IMR-90 (cell line): ENCODE data around the gene EXOC6B. TPM values are rescaled to one million over a fixed set of nuclear protein-coding genes. Genes with fewer than 3 reads are reported as not detected.

Experiments used
- ATAC-seq: fragments of 200-7000 bp; cut with Tn5 transposase; 2 replicates; pipeline ENCODE4 v1.9.1; 2020; ENCODE audit warnings: low read depth, mild to moderate bottlenecking, moderate library complexity
- BruUV-seq: library from RNA; stranded (reverse); fragments of 400-500 nt; replicated peaks from 2 replicates; lab custom pipeline; 2021; lab: Mats Ljungman, UMichigan
- CTCF ChIA-PET: fragments of 300-600 bp; formaldehyde crosslinking; extraction: SDS; loops from one replicate; lab custom pipeline; 2021; ENCODE audit warnings: antibody characterized with exemption; lab: Yijun Ruan, JAX
- POLR2A ChIA-PET: fragments of 300-600 bp; sonication (Branson Sonifier 250); formaldehyde crosslinking; loops from one replicate; lab custom pipeline; 2022; ENCODE audit warnings: antibody characterized with exemption; ENCODE audit not compliant: unreplicated experiment; lab: Charles Lee
- DNase-seq: peaks from one replicate; pipeline ENCODE4 v3.0.0; 2013
- H2AFZ ChIP-seq: replicated peaks from 2 replicates; pipeline ENCODE3; 2013; ENCODE audit warnings: low read length, mild to moderate bottlenecking; ENCODE audit not compliant: poor library complexity
- H2AK5ac ChIP-seq: 2 replicates; pipeline ENCODE4 v1.6.1; 2013; ENCODE audit warnings: low read depth, low read length, inconsistent platforms
- H2AK9ac ChIP-seq: replicated peaks from 2 replicates; pipeline ENCODE3; 2013; ENCODE audit warnings: mild to moderate bottlenecking, low read depth, low read length, moderate library complexity; ENCODE audit not compliant: poor library complexity
- H2BK120ac ChIP-seq: 2 replicates; pipeline ENCODE4 v1.6.1; 2013; ENCODE audit warnings: low read depth, low read length, inconsistent platforms
- H2BK15ac ChIP-seq: 3 replicates; pipeline ENCODE4 v1.6.1; 2013; ENCODE audit warnings: low read depth, low read length, inconsistent platforms
- H2BK20ac ChIP-seq: 2 replicates; pipeline ENCODE4 v1.6.1; 2013; ENCODE audit warnings: low read depth, mild to moderate bottlenecking, inconsistent platforms, low read length, moderate library complexity
- H2BK5ac ChIP-seq: 2 replicates; pipeline ENCODE4 v1.6.1; 2013; ENCODE audit warnings: mild to moderate bottlenecking, low read depth, low read length, inconsistent platforms; ENCODE audit not compliant: poor library complexity, severe bottlenecking
- H3K14ac ChIP-seq: replicated peaks from 2 replicates; pipeline ENCODE4 v1.6.1; 2013; ENCODE audit warnings: low read depth, low read length, inconsistent platforms
- H3K18ac ChIP-seq: 2 replicates; pipeline ENCODE4 v1.6.1; 2013; ENCODE audit warnings: low read depth, low read length, control low read depth
- H3K23ac ChIP-seq: 2 replicates; pipeline ENCODE4 v1.6.1; 2013; ENCODE audit warnings: low read depth, low read length, inconsistent platforms
- H3K27ac ChIP-seq: 2 replicates; pipeline ENCODE4 v1.5.1; 2013; ENCODE audit warnings: mild to moderate bottlenecking, control low read depth, low read length; ENCODE audit not compliant: insufficient read depth
- H3K27me3 ChIP-seq: 2 replicates; pipeline ENCODE4 v1.6.1; 2013; ENCODE audit warnings: low read length; ENCODE audit not compliant: control insufficient read depth, insufficient read depth
- H3K36me3 ChIP-seq: 2 replicates; pipeline ENCODE4 v1.6.1; 2013; ENCODE audit warnings: low read length, mixed read lengths; ENCODE audit not compliant: control insufficient read depth, insufficient read depth
- H3K4ac ChIP-seq: 2 replicates; pipeline ENCODE4 v1.6.1; 2013; ENCODE audit warnings: low read depth, low read length, inconsistent platforms
- H3K4me1 ChIP-seq: 2 replicates; pipeline ENCODE4 v1.6.1; 2013; ENCODE audit warnings: low read length, mixed read lengths; ENCODE audit not compliant: control insufficient read depth, insufficient read depth
- H3K4me2 ChIP-seq: 2 replicates; pipeline ENCODE4 v1.6.1; 2013; ENCODE audit warnings: low read depth, mild to moderate bottlenecking, control low read depth, low read length, moderate library complexity
- H3K4me3 ChIP-seq: 2 replicates; pipeline ENCODE4 v1.5.1; 2013; ENCODE audit warnings: low read depth, mild to moderate bottlenecking, control low read depth, low read length, moderate library complexity; ENCODE audit not compliant: insufficient read depth
- H3K56ac ChIP-seq: 2 replicates; pipeline ENCODE4 v1.6.1; 2013; ENCODE audit warnings: low read length, inconsistent platforms; ENCODE audit not compliant: insufficient read depth; ENCODE audit errors: extremely low read depth
- H3K79me1 ChIP-seq, 2 experiments: 2 replicates each; pipeline ENCODE4 v1.6.1; 2013; ENCODE audit warnings: low read length in 2 of 2, inconsistent platforms in 1 of 2, low read depth in 1 of 2
- H3K9ac ChIP-seq: 2 replicates; pipeline ENCODE4 v1.6.1; 2013; ENCODE audit warnings: low read depth, low read length, control low read depth
- H3K9me1 ChIP-seq: 2 replicates; pipeline ENCODE4 v1.6.1; 2013; ENCODE audit warnings: low read length, inconsistent platforms; ENCODE audit not compliant: insufficient read depth
- H3K9me3 ChIP-seq: 2 replicates; pipeline ENCODE4 v1.6.1; 2013; ENCODE audit warnings: low read length; ENCODE audit not compliant: control insufficient read depth, insufficient read depth
- H4K20me1 ChIP-seq: 2 replicates; pipeline ENCODE4 v1.6.1; 2013; ENCODE audit warnings: low read length, inconsistent platforms; ENCODE audit not compliant: insufficient read depth
- H4K5ac ChIP-seq: 2 replicates; pipeline ENCODE4 v1.6.1; 2013; ENCODE audit warnings: mild to moderate bottlenecking, low read depth, low read length, control low read depth
- H4K8ac ChIP-seq, 2 experiments: 2 replicates each; pipeline ENCODE4 v1.6.1; 2013; ENCODE audit warnings: low read depth in 2 of 2, low read length in 2 of 2, control low read depth in 1 of 2, inconsistent platforms in 1 of 2
- H4K91ac ChIP-seq: 2 replicates; pipeline ENCODE4 v1.6.1; 2013; ENCODE audit warnings: low read depth, low read length, inconsistent platforms; ENCODE audit not compliant: insufficient read depth
- BHLHE40 ChIP-seq: fragments of 150-350 bp; IDR thresholded peaks from 2 replicates; pipeline ENCODE4 v1.6.1; 2016; ENCODE audit warnings: mild to moderate bottlenecking, low read depth, low read length
- CEBPB ChIP-seq: IDR thresholded peaks from 2 replicates; pipeline ENCODE4 v1.6.1; 2012; ENCODE audit warnings: low read depth, low read length, improper control_type of control experiment
- CHD1 ChIP-seq: IDR thresholded peaks from 2 replicates; pipeline ENCODE4 v1.6.1; 2012; ENCODE audit warnings: low read depth, low read length, improper control_type of control experiment
- FOS ChIP-seq: fragments of 150-350 bp; IDR thresholded peaks from 2 replicates; pipeline ENCODE4 v1.6.1; 2016; ENCODE audit warnings: low read depth, low read length
- MAFK ChIP-seq: IDR thresholded peaks from 2 replicates; pipeline ENCODE4 v1.6.1; 2012; ENCODE audit warnings: low read depth, low read length, improper control_type of control experiment
- MAZ ChIP-seq: IDR thresholded peaks from 2 replicates; pipeline ENCODE4 v1.6.1; 2012; ENCODE audit warnings: low read depth, mild to moderate bottlenecking, low read length, improper control_type of control experiment, moderate library complexity, borderline replicate concordance
- MXI1 ChIP-seq: IDR thresholded peaks from 2 replicates; pipeline ENCODE4 v1.6.1; 2012; ENCODE audit warnings: low read depth, mild to moderate bottlenecking, low read length, moderate library complexity, borderline replicate concordance
- NFE2L2 ChIP-seq: fragments of 150-350 bp; IDR thresholded peaks from 2 replicates; pipeline ENCODE4 v1.6.1; 2016; ENCODE audit warnings: low read depth, mild to moderate bottlenecking, low read length
- POLR2A ChIP-seq: IDR thresholded peaks from 2 replicates; pipeline ENCODE4 v1.6.1; 2012; ENCODE audit warnings: mild to moderate bottlenecking, low read depth, low read length
- RAD21 ChIP-seq: IDR thresholded peaks from 2 replicates; pipeline ENCODE4 v1.6.1; 2012; ENCODE audit warnings: low read length, improper control_type of control experiment
- RCOR1 ChIP-seq: IDR thresholded peaks from 2 replicates; pipeline ENCODE4 v1.6.1; 2012; ENCODE audit warnings: mild to moderate bottlenecking, low read length, improper control_type of control experiment; ENCODE audit not compliant: insufficient replicate concordance
- RFX5 ChIP-seq: IDR thresholded peaks from 2 replicates; pipeline ENCODE4 v1.8.0; 2012; ENCODE audit warnings: low read depth, mild to moderate bottlenecking, low read length, moderate library complexity
- dilution Hi-C: fragments of 300-500 bp; cut with HindIII; formaldehyde crosslinking; loops from one replicate; pipeline ENCODE4 v1.14.3; 2018; ENCODE audit warnings: low sequenced_read_pairs; ENCODE audit not compliant: unreplicated experiment
- in situ Hi-C: fragments of 300-500 bp; cut with MboI; formaldehyde crosslinking; loops from 3 replicates; pipeline ENCODE4 v1.14.3; 2019; ENCODE audit warnings: low sequenced_read_pairs, inconsistent platforms, mixed read lengths
- intact Hi-C: fragments of 100-400 bp; cut with micrococcal nuclease; formaldehyde crosslinking; loops from 2 replicates; pipeline ENCODE4 v1.10.0; 2022
- polyA plus RNA-seq, 3 experiments: library from polyadenylated mRNA; depleted of rRNA; stranded (reverse); fragments of >200 nt; gene quantifications; 2 replicates each; pipeline ENCODE4 v1.2.3, GENCODE V29; 2012; ENCODE audit warnings: low replicate concordance in 1 of 3
- total RNA-seq: library from RNA; depleted of rRNA; stranded (reverse); fragments of >200 nt; gene quantifications from 2 replicates; pipeline ENCODE4 v1.2.3, GENCODE V29; 2012
- TF ChIP-seq, protein P1 (sequence below): fragments of 150-350 bp; IDR thresholded peaks from 2 replicates; pipeline ENCODE4 v1.6.1; 2017; ENCODE audit warnings: mild to moderate bottlenecking, antibody characterized with exemption, low read length, low read depth
- TF ChIP-seq, protein P2 (sequence below): conservative IDR thresholded peaks from 2 replicates; pipeline ENCODE4 v1.5.1; 2012; ENCODE audit warnings: mild to moderate bottlenecking, low read depth, low read length, improper control_type of control experiment
- TF ChIP-seq, protein P3 (sequence below): fragments of 150-350 bp; IDR thresholded peaks from 2 replicates; pipeline ENCODE4 v1.6.1; 2016; ENCODE audit warnings: low read depth, mild to moderate bottlenecking, low read length, moderate library complexity, borderline replicate concordance

The EXOC6B gene
- total and polyA plus RNA-seq, 2 of the 4 experiments (the other 2 are of a cell fraction), result 10.2 to 29.4 TPM

DNA sequence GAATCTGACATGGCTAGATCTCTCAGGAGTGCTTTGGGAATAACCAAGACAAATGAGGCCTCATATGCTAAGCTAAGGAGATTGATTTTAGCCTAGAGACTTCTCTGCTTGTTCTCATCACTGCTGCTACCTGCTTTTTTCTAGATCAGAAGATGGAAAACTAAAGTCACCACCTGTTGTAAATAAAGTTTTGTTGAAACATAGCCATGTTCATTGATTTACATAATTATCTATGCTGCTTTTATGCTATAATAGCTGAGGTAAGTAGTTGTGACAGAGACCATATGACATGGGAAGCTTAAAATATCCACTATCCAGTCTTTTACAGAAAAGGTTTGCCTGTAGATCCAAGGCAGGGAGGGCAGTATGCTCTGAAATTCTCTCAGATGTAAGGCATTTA is 632.1 kb downstream of the EXOC6B start:
- intact Hi-C loops, result no loop called here

More for the DNA sequence above, 632.1 kb downstream of the EXOC6B start:
- Histone ChIP-seq H2BK15ac (no peak overlapping the region), H2AFZ (no peak overlapping the region), H2BK5ac (no peak overlapping the region), H3K14ac (no peak overlapping the region), H3K9ac (no peak overlapping the region), H3K4me3 (no peak overlapping the region), H3K4me1 (no peaks in the 10 kb centered on the region), H4K91ac (no peak overlapping the region), H3K9me1 (peaks cover 5% of the 10 kb centered on the region; the same call in 1 of the 2 replicates), H4K5ac (no peak overlapping the region), H3K4ac (no peak overlapping the region), H2AK5ac (no peak overlapping the region), H3K9me3 (no peaks in the 10 kb centered on the region), H2BK20ac (no peak overlapping the region), H2BK120ac (no peak overlapping the region), H3K36me3 (no peaks in the 10 kb centered on the region), H3K4me2 (no peak overlapping the region), H2AK9ac (no peak overlapping the region), H3K27ac (no peak overlapping the region), H3K27me3 (no peaks in the 10 kb centered on the region), H3K18ac (no peak overlapping the region), H3K56ac (no peak overlapping the region), H4K20me1 (no peaks in the 10 kb centered on the region), H3K23ac (no peak overlapping the region), H3K79me1 (no peaks in the 10 kb centered on the region), H4K8ac (no peak overlapping the region)
- ChIA-PET CTCF (no interaction called here), POLR2A (no interaction called here)
- DNase-seq (no peak), ATAC-seq (no peak)
- in situ Hi-C loops, result no loop called here
- BruUV-seq, result no TSS peak
- TF ChIP-seq, protein P1, sequence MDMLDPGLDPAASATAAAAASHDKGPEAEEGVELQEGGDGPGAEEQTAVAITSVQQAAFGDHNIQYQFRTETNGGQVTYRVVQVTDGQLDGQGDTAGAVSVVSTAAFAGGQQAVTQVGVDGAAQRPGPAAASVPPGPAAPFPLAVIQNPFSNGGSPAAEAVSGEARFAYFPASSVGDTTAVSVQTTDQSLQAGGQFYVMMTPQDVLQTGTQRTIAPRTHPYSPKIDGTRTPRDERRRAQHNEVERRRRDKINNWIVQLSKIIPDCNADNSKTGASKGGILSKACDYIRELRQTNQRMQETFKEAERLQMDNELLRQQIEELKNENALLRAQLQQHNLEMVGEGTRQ, result no peak
- no peak for TF ChIP-seq MAFK
- no peak for TF ChIP-seq MXI1
- TF ChIP-seq BHLHE40, result no peak
- no peak for TF ChIP-seq MAZ
- TF ChIP-seq, protein P2, sequence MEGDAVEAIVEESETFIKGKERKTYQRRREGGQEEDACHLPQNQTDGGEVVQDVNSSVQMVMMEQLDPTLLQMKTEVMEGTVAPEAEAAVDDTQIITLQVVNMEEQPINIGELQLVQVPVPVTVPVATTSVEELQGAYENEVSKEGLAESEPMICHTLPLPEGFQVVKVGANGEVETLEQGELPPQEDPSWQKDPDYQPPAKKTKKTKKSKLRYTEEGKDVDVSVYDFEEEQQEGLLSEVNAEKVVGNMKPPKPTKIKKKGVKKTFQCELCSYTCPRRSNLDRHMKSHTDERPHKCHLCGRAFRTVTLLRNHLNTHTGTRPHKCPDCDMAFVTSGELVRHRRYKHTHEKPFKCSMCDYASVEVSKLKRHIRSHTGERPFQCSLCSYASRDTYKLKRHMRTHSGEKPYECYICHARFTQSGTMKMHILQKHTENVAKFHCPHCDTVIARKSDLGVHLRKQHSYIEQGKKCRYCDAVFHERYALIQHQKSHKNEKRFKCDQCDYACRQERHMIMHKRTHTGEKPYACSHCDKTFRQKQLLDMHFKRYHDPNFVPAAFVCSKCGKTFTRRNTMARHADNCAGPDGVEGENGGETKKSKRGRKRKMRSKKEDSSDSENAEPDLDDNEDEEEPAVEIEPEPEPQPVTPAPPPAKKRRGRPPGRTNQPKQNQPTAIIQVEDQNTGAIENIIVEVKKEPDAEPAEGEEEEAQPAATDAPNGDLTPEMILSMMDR, result no peak
- TF ChIP-seq RAD21, result no peak
- no peak for TF ChIP-seq POLR2A
- TF ChIP-seq CEBPB, result no peak
- TF ChIP-seq RFX5, result no peak
- no peak for TF ChIP-seq CHD1
- TF ChIP-seq RCOR1, result no peak
- TF ChIP-seq NFE2L2, result no peak
- no peak for TF ChIP-seq FOS
- TF ChIP-seq, protein P3, sequence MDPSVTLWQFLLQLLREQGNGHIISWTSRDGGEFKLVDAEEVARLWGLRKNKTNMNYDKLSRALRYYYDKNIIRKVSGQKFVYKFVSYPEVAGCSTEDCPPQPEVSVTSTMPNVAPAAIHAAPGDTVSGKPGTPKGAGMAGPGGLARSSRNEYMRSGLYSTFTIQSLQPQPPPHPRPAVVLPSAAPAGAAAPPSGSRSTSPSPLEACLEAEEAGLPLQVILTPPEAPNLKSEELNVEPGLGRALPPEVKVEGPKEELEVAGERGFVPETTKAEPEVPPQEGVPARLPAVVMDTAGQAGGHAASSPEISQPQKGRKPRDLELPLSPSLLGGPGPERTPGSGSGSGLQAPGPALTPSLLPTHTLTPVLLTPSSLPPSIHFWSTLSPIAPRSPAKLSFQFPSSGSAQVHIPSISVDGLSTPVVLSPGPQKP, result no peak
- dilution Hi-C loops, result no loop called here
